ENCODE measurements around the gene CDC42.

DNA sequence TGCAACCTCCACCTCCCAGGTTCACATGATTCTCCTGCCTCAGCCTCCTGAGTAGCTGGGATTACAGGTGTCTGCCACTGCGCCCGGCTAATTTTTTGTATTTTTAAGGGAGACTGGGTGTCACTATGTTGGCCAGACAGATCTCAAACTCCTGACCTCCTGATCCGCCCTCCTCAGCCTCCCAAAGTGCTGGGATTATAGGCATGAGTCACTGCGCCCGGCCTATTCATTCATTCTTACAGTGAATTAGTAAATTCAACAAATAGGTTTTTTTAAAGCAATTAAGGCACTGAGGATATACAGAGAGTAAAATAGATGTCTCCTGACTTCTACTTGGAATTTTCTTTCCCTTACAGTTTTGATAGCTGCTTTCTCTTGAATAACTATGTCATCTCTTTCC is 43.5 kb downstream of the CDC42 start:
- TF ChIP-seq, protein P1, sequence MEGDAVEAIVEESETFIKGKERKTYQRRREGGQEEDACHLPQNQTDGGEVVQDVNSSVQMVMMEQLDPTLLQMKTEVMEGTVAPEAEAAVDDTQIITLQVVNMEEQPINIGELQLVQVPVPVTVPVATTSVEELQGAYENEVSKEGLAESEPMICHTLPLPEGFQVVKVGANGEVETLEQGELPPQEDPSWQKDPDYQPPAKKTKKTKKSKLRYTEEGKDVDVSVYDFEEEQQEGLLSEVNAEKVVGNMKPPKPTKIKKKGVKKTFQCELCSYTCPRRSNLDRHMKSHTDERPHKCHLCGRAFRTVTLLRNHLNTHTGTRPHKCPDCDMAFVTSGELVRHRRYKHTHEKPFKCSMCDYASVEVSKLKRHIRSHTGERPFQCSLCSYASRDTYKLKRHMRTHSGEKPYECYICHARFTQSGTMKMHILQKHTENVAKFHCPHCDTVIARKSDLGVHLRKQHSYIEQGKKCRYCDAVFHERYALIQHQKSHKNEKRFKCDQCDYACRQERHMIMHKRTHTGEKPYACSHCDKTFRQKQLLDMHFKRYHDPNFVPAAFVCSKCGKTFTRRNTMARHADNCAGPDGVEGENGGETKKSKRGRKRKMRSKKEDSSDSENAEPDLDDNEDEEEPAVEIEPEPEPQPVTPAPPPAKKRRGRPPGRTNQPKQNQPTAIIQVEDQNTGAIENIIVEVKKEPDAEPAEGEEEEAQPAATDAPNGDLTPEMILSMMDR (IDR thresholded peaks at IDR 0.05), result no peak
- no peak for TF ChIP-seq POLR2A (IDR thresholded peaks at IDR 0.05)
